Gastroesophageal sphincter (tissue), 3 donors: ENCODE data around the gene KCNB1.
A peak's percentile ranks its signal among the peaks of the same experiment; 100 is the strongest.

Experiments used
- EP300 ChIP-seq: sonication (generic); formaldehyde crosslinking; IDR thresholded peaks from one replicate; pipeline ENCODE4 v1.6.1; 2017; ENCODE audit warnings: antibody characterized with exemption, mild to moderate bottlenecking
- POLR2A ChIP-seq, 2 donors: fragments of 450-650 bp; IDR thresholded peaks; one replicate each; pipeline ENCODE4 v1.6.1; 2017; ENCODE audit warnings: antibody characterized with exemption in 2 of 2, mild to moderate bottlenecking in 2 of 2, moderate library complexity in 1 of 2
- POLR2AphosphoS5 ChIP-seq: sonication (generic); formaldehyde crosslinking; IDR thresholded peaks from one replicate; pipeline ENCODE4 v1.6.1; 2017; ENCODE audit warnings: antibody characterized with exemption
- TF ChIP-seq, protein P1 (sequence below), 4 experiments: fragments of 200-600 bp in 2 of 4; fragments of 450-650 bp in 2 of 4; sonication (generic) in 1 of 4; IDR thresholded peaks; one replicate each; pipeline ENCODE4 v1.5.1; 2017 to 2019; ENCODE audit warnings: antibody characterized with exemption in 4 of 4, mild to moderate bottlenecking in 2 of 4, moderate library complexity in 2 of 4

DNA sequence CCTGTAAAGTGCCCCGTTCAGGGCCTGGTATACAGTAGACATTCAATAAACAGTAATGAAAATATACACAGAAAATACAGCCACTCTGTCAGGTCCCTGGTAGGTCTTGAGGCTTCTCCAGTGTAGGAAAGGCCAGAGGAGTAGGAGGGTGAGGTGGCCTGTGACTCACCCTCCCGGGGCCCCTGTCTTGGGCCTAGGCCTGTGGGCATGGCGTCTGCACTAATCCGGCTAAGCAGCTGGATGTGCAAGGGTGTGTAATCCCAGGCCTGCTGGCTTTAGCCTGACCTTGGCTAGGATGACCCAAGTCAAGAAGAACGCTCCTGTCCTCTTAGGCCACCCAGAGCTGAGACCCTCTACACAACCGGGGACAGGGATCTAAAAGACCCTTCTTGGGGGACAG is 84.9 kb downstream of the KCNB1 start:
- TF ChIP-seq POLR2A (IDR thresholded peaks at IDR 0.05) (no peak), POLR2AphosphoS5 (peak; percentile 8), EP300 (no peak)
- TF ChIP-seq, protein P1, sequence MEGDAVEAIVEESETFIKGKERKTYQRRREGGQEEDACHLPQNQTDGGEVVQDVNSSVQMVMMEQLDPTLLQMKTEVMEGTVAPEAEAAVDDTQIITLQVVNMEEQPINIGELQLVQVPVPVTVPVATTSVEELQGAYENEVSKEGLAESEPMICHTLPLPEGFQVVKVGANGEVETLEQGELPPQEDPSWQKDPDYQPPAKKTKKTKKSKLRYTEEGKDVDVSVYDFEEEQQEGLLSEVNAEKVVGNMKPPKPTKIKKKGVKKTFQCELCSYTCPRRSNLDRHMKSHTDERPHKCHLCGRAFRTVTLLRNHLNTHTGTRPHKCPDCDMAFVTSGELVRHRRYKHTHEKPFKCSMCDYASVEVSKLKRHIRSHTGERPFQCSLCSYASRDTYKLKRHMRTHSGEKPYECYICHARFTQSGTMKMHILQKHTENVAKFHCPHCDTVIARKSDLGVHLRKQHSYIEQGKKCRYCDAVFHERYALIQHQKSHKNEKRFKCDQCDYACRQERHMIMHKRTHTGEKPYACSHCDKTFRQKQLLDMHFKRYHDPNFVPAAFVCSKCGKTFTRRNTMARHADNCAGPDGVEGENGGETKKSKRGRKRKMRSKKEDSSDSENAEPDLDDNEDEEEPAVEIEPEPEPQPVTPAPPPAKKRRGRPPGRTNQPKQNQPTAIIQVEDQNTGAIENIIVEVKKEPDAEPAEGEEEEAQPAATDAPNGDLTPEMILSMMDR (IDR thresholded peaks at IDR 0.05), result no peak
